ENCODE measurements around the gene ALOX5.

GRCh38 chr10:45471059-45471458, 97.0 kb downstream of the ALOX5 start:
- TF ChIP-seq, protein P1, sequence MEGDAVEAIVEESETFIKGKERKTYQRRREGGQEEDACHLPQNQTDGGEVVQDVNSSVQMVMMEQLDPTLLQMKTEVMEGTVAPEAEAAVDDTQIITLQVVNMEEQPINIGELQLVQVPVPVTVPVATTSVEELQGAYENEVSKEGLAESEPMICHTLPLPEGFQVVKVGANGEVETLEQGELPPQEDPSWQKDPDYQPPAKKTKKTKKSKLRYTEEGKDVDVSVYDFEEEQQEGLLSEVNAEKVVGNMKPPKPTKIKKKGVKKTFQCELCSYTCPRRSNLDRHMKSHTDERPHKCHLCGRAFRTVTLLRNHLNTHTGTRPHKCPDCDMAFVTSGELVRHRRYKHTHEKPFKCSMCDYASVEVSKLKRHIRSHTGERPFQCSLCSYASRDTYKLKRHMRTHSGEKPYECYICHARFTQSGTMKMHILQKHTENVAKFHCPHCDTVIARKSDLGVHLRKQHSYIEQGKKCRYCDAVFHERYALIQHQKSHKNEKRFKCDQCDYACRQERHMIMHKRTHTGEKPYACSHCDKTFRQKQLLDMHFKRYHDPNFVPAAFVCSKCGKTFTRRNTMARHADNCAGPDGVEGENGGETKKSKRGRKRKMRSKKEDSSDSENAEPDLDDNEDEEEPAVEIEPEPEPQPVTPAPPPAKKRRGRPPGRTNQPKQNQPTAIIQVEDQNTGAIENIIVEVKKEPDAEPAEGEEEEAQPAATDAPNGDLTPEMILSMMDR (IDR thresholded peaks at IDR 0.05): no peak
- no peak for TF ChIP-seq EZH2phosphoT487 (IDR thresholded peaks at IDR 0.05)
- TF ChIP-seq EZH2 (IDR thresholded peaks at IDR 0.05): no peak
